SK-N-SH treated with all-trans-retinoic acid at 6 μM for 48 hours (cell line): Measurements from ENCODE around the gene KANK2.

Experiments
- ARNTL ChIP-seq: fragments of 450-650 bp; formaldehyde crosslinking; IDR thresholded peaks from 2 replicates; pipeline ENCODE4 v1.5.0; 2020; ENCODE audit warnings: low read depth, mild to moderate bottlenecking, moderate library complexity, borderline replicate concordance
- PATZ1 ChIP-seq: fragments of 250-450 bp; sonication (Bioruptor Pico); IDR thresholded peaks from 2 replicates; pipeline ENCODE4 v1.8.0; 2020; ENCODE audit warnings: mild to moderate bottlenecking, moderate library complexity, borderline replicate concordance
- SNAI2 ChIP-seq: fragments of 250-450 bp; sonication (Bioruptor Pico); IDR thresholded peaks from 2 replicates; pipeline ENCODE4 v1.5.0; 2020; ENCODE audit warnings: mild to moderate bottlenecking, moderate library complexity
- TOX ChIP-seq: fragments of 250-450 bp; sonication (Bioruptor Pico); IDR thresholded peaks from 2 replicates; pipeline ENCODE4 v1.8.0; 2021; ENCODE audit warnings: mild to moderate bottlenecking, moderate library complexity, borderline replicate concordance
- ZFP3 ChIP-seq: fragments of 250-450 bp; sonication (Bioruptor Pico); IDR thresholded peaks from 2 replicates; pipeline ENCODE4 v1.5.0; 2020; ENCODE audit warnings: mild to moderate bottlenecking, moderate library complexity
- ZFP30 ChIP-seq: fragments of 450-650 bp; formaldehyde crosslinking; IDR thresholded peaks from 2 replicates; pipeline ENCODE4 v1.5.0; 2022; ENCODE audit warnings: mild to moderate bottlenecking, moderate library complexity
- ZNF565 ChIP-seq: fragments of 450-650 bp; formaldehyde crosslinking; conservative IDR thresholded peaks from 2 replicates; pipeline ENCODE4 v1.5.0; 2020; ENCODE audit warnings: low read depth, mild to moderate bottlenecking, moderate library complexity
- TF ChIP-seq, protein P1 (sequence below): fragments of 250-450 bp; sonication (Bioruptor Pico); IDR thresholded peaks from 2 replicates; pipeline ENCODE4 v1.8.0; 2021; ENCODE audit warnings: low read depth, mild to moderate bottlenecking, moderate library complexity, borderline replicate concordance

- TF ChIP-seq, protein P1, sequence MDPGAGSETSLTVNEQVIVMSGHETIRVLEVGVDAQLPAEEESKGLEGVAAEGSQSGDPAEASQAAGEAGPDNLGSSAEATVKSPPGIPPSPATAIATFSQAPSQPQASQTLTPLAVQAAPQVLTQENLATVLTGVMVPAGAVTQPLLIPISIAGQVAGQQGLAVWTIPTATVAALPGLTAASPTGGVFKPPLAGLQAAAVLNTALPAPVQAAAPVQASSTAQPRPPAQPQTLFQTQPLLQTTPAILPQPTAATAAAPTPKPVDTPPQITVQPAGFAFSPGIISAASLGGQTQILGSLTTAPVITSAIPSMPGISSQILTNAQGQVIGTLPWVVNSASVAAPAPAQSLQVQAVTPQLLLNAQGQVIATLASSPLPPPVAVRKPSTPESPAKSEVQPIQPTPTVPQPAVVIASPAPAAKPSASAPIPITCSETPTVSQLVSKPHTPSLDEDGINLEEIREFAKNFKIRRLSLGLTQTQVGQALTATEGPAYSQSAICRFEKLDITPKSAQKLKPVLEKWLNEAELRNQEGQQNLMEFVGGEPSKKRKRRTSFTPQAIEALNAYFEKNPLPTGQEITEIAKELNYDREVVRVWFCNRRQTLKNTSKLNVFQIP (CRISPR knock-in tag), result no peak
- TF ChIP-seq TOX (CRISPR knock-in tag), result no peak
- TF ChIP-seq ARNTL (CRISPR knock-in tag), result no peak
- TF ChIP-seq PATZ1 (CRISPR knock-in tag), result no peak
- no peak for TF ChIP-seq ZNF565 (CRISPR knock-in tag)
- no peak for TF ChIP-seq ZFP3 (CRISPR knock-in tag)
- TF ChIP-seq SNAI2 (CRISPR knock-in tag), result no peak
- TF ChIP-seq ZFP30, result no peak
Observed at GRCh38 chr19:11208561-11209471, 11.5 kb upstream of the KANK2 start.
